Adrenal gland (tissue), 12 donors: ENCODE results near the gene NPEPL1. TPM values are rescaled to one million over a fixed set of nuclear protein-coding genes. Genes with fewer than 3 reads are reported as not detected.

Experiments
- DNase-seq, 7 donors: peaks; one replicate each; pipeline ENCODE4 v3.0.0-alpha.2; 2019 to 2020
- H3K27ac ChIP-seq, 5 donors: fragments of 200-600 bp; sonication (generic) in 4 of 5; 1 replicate in 3 of 5; 2 replicates in 2 of 5; pipeline versions ENCODE4 v1.5.1 to v1.8.0; 2016 to 2020; ENCODE audit warnings: mild to moderate bottlenecking in 1 of 5
- H3K27me3 ChIP-seq: fragments of 200-600 bp; 2 replicates; pipeline ENCODE4 v1.8.0; 2021
- H3K36me3 ChIP-seq, 2 donors: fragments of 200-600 bp; replicated peaks in 1 of 2; 1 replicate in 1 of 2; 2 replicates in 1 of 2; pipeline versions ENCODE4 v1.5.1 to v1.8.0; 2018 to 2022
- H3K4me1 ChIP-seq, 2 donors: fragments of 200-600 bp; replicated peaks in 1 of 2; 1 replicate in 1 of 2; 2 replicates in 1 of 2; pipeline versions ENCODE4 v1.5.1 to v1.8.0; 2018 to 2021
- H3K4me3 ChIP-seq, 4 donors: fragments of 200-600 bp; sonication (generic) in 3 of 4; one replicate each; pipeline ENCODE4 v1.5.1; 2016 to 2018
- H3K9me3 ChIP-seq, 3 donors: fragments of 200-600 bp; sonication (generic) in 1 of 3; replicated peaks in 1 of 3; 1 replicate in 2 of 3; 2 replicates in 1 of 3; pipeline versions ENCODE4 v1.5.1 to v1.8.0; 2016 to 2021
- CTCF ChIP-seq, 6 experiments: fragments of 450-650 bp in 4 of 6; fragments of 200-600 bp in 2 of 6; sonication (generic) in 1 of 6; IDR thresholded peaks; 1 replicate in 5 of 6; 2 replicates in 1 of 6; pipeline versions ENCODE4 v1.5.1 to v1.8.0; 2016 to 2021; ENCODE audit warnings: antibody characterized with exemption in 6 of 6, mild to moderate bottlenecking in 2 of 6, moderate library complexity in 1 of 6
- POLR2A ChIP-seq, 2 donors: fragments of 450-650 bp; IDR thresholded peaks; one replicate each; pipeline ENCODE4 v1.6.1; 2017; ENCODE audit warnings: antibody characterized with exemption in 2 of 2, mild to moderate bottlenecking in 2 of 2, moderate library complexity in 1 of 2
- WGBS, 4 donors: extraction: QIAGEN DNeasy Blood & Tissue Kit in 2 of 4; methylation state at CpG; one replicate each; pipeline versions ENCODE4 v1.1.5 to v1.1.7; 2013 to 2017; 5-methylcytosine and 5-hydroxymethylcytosine counted together
- intact Hi-C, 2 donors: fragments of 100-400 bp; cut with DNase I; formaldehyde crosslinking; loops; one replicate each; pipeline versions ENCODE4 v1.14.1 to v1.15.0; 2022 to 2023
- polyA plus RNA-seq, 3 donors: library from polyadenylated mRNA; stranded (reverse); fragments of 200-250 nt in 2 of 3; fragments of 350-450 nt in 1 of 3; fragmentation: Illumina TruSeq in 1 of 3; extraction: RNeasy Lipid Tissue Mini Kit (QIAGEN cat#74804) in 1 of 3; gene quantifications; one replicate each; pipeline ENCODE4 v1.2.3, GENCODE V29; 2013 to 2014
- total RNA-seq, 9 donors: library from RNA; depleted of rRNA in 4 of 9; stranded (reverse); fragments of >200 nt in 4 of 9; fragments of 120-200 nt in 1 of 9; fragmentation: NEBNext Ultra II Directional in 1 of 9; extraction: Animal tissue kit (Norgen Biotek cat#: 25700) in 1 of 9; gene quantifications; one replicate each; pipeline versions ENCODE4 v1.1.0 to v1.2.4, GENCODE V29; 2013 to 2023
- donor health status: healthy with polysubstance abuse.
- donor health status: Bipolar disorder and iron deficiency.
- donor health status: DM: yes; HTN: yes; CAD: no.
- donor health status: DM: no; HTN: no; CAD: no.
- donor health status: DM: no; HTN: no; CAD: no.
- donor health status: DM: yes; HTN: yes; CAD: no.

NPEPL1 gene
- total and polyA plus RNA-seq, 12 donors: 9.3 to 158 (median 35.2) TPM

- TF ChIP-seq POLR2A (IDR thresholded peaks at IDR 0.05) (no peak), CTCF (IDR thresholded peaks at IDR 0.05) (no peak)
- Histone ChIP-seq H3K36me3 (no peaks in the 10 kb centered on the region), H3K4me1 (peaks cover 7 to 12% of the 10 kb centered on the region in 2 donors), H3K27me3 (no peaks in the 10 kb centered on the region), H3K9me3 (no peaks in the 10 kb centered on the region), H3K27ac (no peak overlapping the region), H3K4me3 (no peak overlapping the region)
- intact Hi-C loops: no loop called here
- DNase-seq: no peak
- WGBS, 4 donors: 81 to 90% (median 88%) methylated on average over 4 of the region's 4 CpGs
Observed at GRCh38 chr20:58688414-58688813, 4.2 kb upstream of the NPEPL1 start.

DNA sequence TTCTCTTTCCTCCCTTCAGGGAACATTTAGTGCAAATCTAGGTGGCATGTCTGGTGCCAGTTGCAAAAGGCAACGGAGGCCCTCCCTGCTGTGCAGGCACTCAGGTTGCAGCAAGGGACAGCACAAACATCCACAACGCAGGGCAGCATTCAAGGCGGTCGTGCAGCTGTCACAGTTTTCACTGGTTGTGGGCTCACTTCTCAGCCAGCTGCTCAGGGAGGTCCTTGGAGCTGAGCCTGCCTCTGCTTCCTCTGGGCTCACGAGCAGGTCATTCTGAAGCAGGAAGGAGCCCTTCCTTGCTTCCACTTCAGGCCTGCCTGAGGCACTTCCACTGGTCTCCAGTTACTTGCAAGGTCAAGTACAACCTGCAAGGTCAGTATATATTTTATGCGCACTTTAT lies 3.8 kb upstream of the NPEPL1 start:
- no peaks in the 10 kb centered on the region for H3K36me3 ChIP-seq
- no peak for TF ChIP-seq POLR2A (IDR thresholded peaks at IDR 0.05)
- TF ChIP-seq CTCF (IDR thresholded peaks at IDR 0.05): no peak
- H3K4me1 ChIP-seq: peaks cover 10 to 16% of the 10 kb centered on the region in 2 donors
- H3K4me3 ChIP-seq: no peak overlapping the region
- H3K9me3 ChIP-seq: no peaks in the 10 kb centered on the region
- WGBS, 4 donors: 38 to 51% (median 47%) methylated on average over 5 to 6 of the region's 6 CpGs
- intact Hi-C loops: no loop called here
- DNase-seq: peak in 3 of 7 donors; percentile 12 to 53 (median 18)
- H3K27ac ChIP-seq: no peak overlapping the region
- no peaks in the 10 kb centered on the region for H3K27me3 ChIP-seq

GRCh38 chr20:58690396-58691135 lies 2.0 kb upstream of the NPEPL1 start:
- no peaks in the 10 kb centered on the region for H3K27me3 ChIP-seq
- DNase-seq: peak in 4 of 7 donors; percentile 24 to 68 (median 28)
- H3K4me3 ChIP-seq: no peak overlapping the region
- WGBS, 4 donors: 55 to 67% (median 58%) methylated on average over 7 of the region's 7 CpGs
- H3K36me3 ChIP-seq: peaks cover 0 to 3% of the 10 kb centered on the region in 2 donors
- H3K4me1 ChIP-seq: peaks cover 10 to 25% of the 10 kb centered on the region in 2 donors
- peak overlapping the region in 4 of 5 donors; percentile 21 to 98 (median 71) for H3K27ac ChIP-seq
- intact Hi-C loops: loop anchor here in 1 of 2 donors (5.0 kb wide), 1 partner anchor 43 kb away; no protein-coding TSS in a partner anchor
- H3K9me3 ChIP-seq: no peaks in the 10 kb centered on the region
- TF ChIP-seq CTCF (IDR thresholded peaks at IDR 0.05): no peak
- TF ChIP-seq POLR2A (IDR thresholded peaks at IDR 0.05): no peak

- no peaks in the 10 kb centered on the region for H3K27me3 ChIP-seq
- TF ChIP-seq CTCF (IDR thresholded peaks at IDR 0.05) (no peak), POLR2A (IDR thresholded peaks at IDR 0.05) (no peak)
- peak overlapping the region; percentile 3 to 98 (median 86) for H3K27ac ChIP-seq
- peak overlapping the region in 1 of 4 donors; percentile 26 for H3K4me3 ChIP-seq
- intact Hi-C loops: loop anchor here in 1 of 2 donors (5.0 kb wide), 1 partner anchor 45 kb away; no protein-coding TSS in a partner anchor
- peaks cover 0 to 17% of the 10 kb centered on the region in 2 donors for H3K36me3 ChIP-seq
- WGBS, 4 donors: 52 to 73% (median 59%) methylated on average over 11 to 31 of the region's 31 CpGs
- H3K9me3 ChIP-seq: no peaks in the 10 kb centered on the region
- peak; percentile 42 to 78 (median 53) for DNase-seq
- peaks cover 10 to 25% of the 10 kb centered on the region in 2 donors for H3K4me1 ChIP-seq
Observed at GRCh38 chr20:58691773-58692578, 624 bp upstream of the NPEPL1 start.
